K562 (cell line): ENCODE measurements around the gene BPTF.

Experiments used
- FOXK2 ChIP-seq, 2 experiments: fragments of 450-650 bp; IDR thresholded peaks in 1 of 2; conservative IDR thresholded peaks in 1 of 2; 2 replicates each; pipeline ENCODE4 v1.6.1; 2016; ENCODE audit warnings: low read depth in 2 of 2, mild to moderate bottlenecking in 1 of 2
- MAFF ChIP-seq: IDR thresholded peaks from 2 replicates; pipeline ENCODE4 v1.6.1; 2012; ENCODE audit warnings: low read length, improper control_type of control experiment
- RAD21 ChIP-seq, 2 experiments: fragments of 250-450 bp in 1 of 2; fragments of 450-650 bp in 1 of 2; sonication (Bioruptor Pico) in 1 of 2; formaldehyde crosslinking in 1 of 2; IDR thresholded peaks in 1 of 2; conservative IDR thresholded peaks in 1 of 2; 2 replicates each; pipeline versions ENCODE4 v1.4.0 to v1.8.0; 2020 to 2022; ENCODE audit warnings: mild to moderate bottlenecking in 2 of 2, moderate library complexity in 1 of 2

GRCh38 chr17:68006797-68007196 lies 181.5 kb downstream of the BPTF start:
- TF ChIP-seq RAD21 (CRISPR knock-in tag; conservative IDR thresholded peaks at IDR 0.05 in 1 of 2, IDR thresholded peaks at IDR 0.05 in 1 of 2), result no peak
- TF ChIP-seq FOXK2 (conservative IDR thresholded peaks at IDR 0.05 in 1 of 2, IDR thresholded peaks at IDR 0.05 in 1 of 2; ENCODE audit: low read depth in 2 of 2), result no peak
- TF ChIP-seq MAFF, result no peak
